HG02840 (cell line): ENCODE data around the gene ANGPTL8.

Experiments used
- ATAC-seq: cut with Tn5 transposase; IDR thresholded peaks from one replicate; pipeline ENCODE4 v1.9.1; 2021; ENCODE audit warnings: mild to moderate bottlenecking, moderate library complexity, moderate number of reproducible peaks; ENCODE audit not compliant: unreplicated experiment, low FRiP score

ANGPTL8 gene

DNA sequence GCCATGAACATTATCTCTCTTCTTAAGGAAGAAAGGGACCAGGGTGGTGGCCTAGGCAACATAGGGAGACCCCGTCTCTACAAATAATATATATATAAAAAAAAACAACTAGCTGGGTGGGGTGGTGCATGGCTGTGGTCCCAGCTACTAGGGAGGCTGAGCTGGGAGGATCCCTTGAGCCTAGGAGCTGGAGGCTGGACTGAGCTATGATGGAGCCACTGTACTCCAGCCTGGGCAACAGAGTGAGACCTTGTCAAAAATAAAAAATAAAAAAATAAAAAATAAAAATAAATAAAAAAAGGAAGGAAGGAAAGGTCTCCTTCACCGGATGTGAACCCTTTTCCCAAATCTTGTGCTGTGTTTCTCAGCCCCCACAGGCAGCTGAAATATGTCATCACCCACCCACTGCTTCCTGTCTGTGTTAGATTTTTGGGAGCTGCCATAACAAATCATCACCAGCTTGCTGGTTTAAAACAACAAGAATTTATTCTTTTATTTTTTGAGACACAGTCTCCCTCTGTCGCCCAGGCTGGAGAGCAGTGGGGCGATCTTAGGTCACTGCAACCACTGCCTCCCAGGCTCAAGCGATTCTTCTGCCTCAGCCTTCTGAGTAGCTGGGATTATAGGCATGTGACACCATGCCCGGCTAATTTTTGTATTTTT is 47.0 kb downstream of the ANGPTL8 start:
- no peak for ATAC-seq

DNA sequence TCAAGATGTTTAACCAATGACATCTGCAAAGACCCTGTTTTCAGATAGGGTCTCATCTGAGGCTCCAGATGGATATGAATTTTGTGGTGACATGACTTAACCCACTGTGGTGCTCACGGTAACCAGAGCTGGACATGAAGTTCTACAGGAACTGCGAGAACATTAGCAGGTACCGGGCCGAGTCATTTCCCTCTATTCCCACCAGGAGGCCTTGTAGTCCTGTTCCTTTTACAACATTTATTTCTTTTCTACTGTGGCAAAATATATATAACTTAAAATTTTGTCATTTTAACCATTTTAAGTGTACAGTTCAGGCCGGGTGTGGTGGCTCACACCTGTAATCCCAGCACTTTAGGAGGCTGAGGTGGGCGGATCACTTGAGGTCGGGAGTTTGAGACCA is 48.9 kb downstream of the ANGPTL8 start:
- ATAC-seq, result no peak

DNA sequence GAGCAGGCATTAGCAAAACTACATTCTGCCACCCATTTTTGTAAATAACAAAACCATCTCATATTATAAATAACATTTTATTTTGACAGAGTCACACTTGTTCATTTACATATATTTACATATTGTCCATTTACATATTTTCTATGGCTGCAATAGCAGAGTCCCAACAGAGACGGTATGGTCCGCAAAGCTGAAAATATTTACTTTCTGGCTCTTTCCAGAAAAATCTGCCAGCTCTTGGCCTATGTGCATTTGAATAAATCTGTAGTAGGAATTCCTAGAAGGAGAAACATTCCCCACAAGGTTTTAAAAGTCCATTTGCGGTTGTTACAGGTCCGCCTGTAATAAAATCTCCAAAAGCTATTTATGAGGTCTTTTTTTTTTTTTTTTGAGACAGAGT is 50.8 kb downstream of the ANGPTL8 start:
- no peak for ATAC-seq

DNA sequence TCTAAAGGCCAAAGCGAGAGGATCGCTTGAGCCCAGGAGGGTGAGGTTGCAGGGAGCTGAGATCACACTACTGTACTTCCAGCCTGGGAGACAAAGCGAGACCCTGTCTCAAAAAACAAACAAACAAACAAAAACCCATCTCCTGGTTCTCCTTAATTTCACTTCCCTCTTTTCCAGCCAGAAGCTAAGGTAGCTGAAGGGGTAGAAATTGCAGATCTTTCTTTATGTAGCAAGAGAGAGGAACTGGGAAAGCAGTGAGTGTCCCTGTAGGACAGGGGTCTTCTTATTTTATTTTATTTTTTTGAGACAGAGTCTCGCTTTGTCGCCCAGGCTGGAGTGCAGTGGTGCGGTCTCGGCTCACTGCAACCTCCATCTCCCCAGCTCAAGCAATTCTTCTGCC is 52.0 kb downstream of the ANGPTL8 start:
- no peak for ATAC-seq
